ENCODE data around the gene ADGRE2.

DNA sequence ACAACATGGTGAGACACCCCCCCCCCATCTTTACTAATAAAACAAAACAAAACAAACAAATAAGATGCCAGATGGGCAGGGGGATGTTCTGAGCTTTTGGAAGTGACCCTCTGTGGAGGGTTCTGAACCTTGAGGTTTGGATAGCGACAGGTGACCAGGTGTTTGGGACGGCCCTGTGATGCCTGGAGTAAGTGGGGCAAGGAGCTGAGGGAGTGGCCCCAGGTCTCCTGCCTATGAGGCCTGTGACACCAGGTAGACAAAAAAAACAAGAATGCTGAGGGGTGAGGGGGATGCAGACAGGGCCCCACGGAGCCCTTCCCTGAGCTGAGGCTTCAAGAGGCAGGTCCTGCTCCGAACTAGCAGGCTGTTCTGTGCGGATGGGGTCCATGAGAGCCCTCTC is 9.2 kb downstream of the ADGRE2 start:
- TF ChIP-seq CTCF (IDR thresholded peaks at IDR 0.05; ENCODE audit: extremely low read depth in 1 of 2, insufficient read depth in 1 of 2, low read depth in 1 of 2, low read length in 2 of 2): no peak
- no peak for TF ChIP-seq GATA2 (IDR thresholded peaks at IDR 0.05; ENCODE audit: insufficient read depth, insufficient read length, low read depth, low read length)
- TF ChIP-seq FOS (IDR thresholded peaks at IDR 0.05; ENCODE audit: borderline replicate concordance, insufficient read depth, low read length): no peak
- no peak for TF ChIP-seq EZH2 (IDR thresholded peaks at IDR 0.05; ENCODE audit: borderline replicate concordance, low read depth, low read length, severe bottlenecking)
- no peak for TF ChIP-seq POLR2A (IDR thresholded peaks at IDR 0.05; ENCODE audit: low read depth, low read length)
- TF ChIP-seq POLR2AphosphoS5 (IDR thresholded peaks at IDR 0.05; ENCODE audit: insufficient read depth, low read depth, low read length): no peak
- no peak for TF ChIP-seq JUN (IDR thresholded peaks at IDR 0.05; ENCODE audit: borderline replicate concordance, insufficient read depth, insufficient read length, low read depth)
- TF ChIP-seq MAX (IDR thresholded peaks at IDR 0.05; ENCODE audit: insufficient read depth, insufficient read length): no peak

Data from endothelial cell of umbilical vein (primary cell).